CD14-positive monocyte (primary cell): Measurements from ENCODE around the gene NDUFAF8. TPM values are rescaled to one million over a fixed set of nuclear protein-coding genes. Genes with fewer than 3 reads are reported as not detected.
A peak's percentile ranks its signal among the peaks of the same experiment; 100 is the strongest.

Experiments
- DNase-seq, 3 donors: peaks; one replicate each; pipeline ENCODE4 v3.0.0-alpha.2; 2011 to 2022
- H2AFZ ChIP-seq: 2 replicates; pipeline ENCODE4 v1.6.0; 2012; ENCODE audit warnings: mild to moderate bottlenecking, low read depth, low read length, inconsistent platforms; ENCODE audit not compliant: insufficient read depth, poor library complexity, severe bottlenecking
- H3K27ac ChIP-seq, 2 donors: 1 replicate in 1 of 2; 2 replicates in 1 of 2; pipeline ENCODE4 v1.5.1; 2012 to 2013; ENCODE audit warnings: low read length in 2 of 2, control low read depth in 1 of 2, inconsistent platforms in 1 of 2, low read depth in 1 of 2, mild to moderate bottlenecking in 1 of 2
- H3K27me3 ChIP-seq, 2 donors: one replicate each; pipeline versions ENCODE4 v1.6.0 to v1.6.1; 2011 to 2013; ENCODE audit warnings: low read length in 2 of 2; ENCODE audit not compliant: control insufficient read depth in 2 of 2, insufficient read depth in 2 of 2
- H3K36me3 ChIP-seq, 2 donors: replicated peaks in 1 of 2; 1 replicate in 1 of 2; 2 replicates in 1 of 2; pipeline versions ENCODE4 v1.5.1 to v1.6.1; 2012 to 2013; ENCODE audit warnings: low read length in 2 of 2, control low read depth in 1 of 2, inconsistent platforms in 1 of 2, mild to moderate bottlenecking in 1 of 2; ENCODE audit not compliant: insufficient read depth in 2 of 2, control insufficient read depth in 1 of 2
- H3K4me1 ChIP-seq, 2 donors: 1 replicate in 1 of 2; 2 replicates in 1 of 2; pipeline versions ENCODE4 v1.5.1 to v1.6.1; 2012 to 2013; ENCODE audit warnings: low read length in 2 of 2, control low read depth in 1 of 2, inconsistent platforms in 1 of 2, mild to moderate bottlenecking in 1 of 2, moderate library complexity in 1 of 2; ENCODE audit not compliant: insufficient read depth in 2 of 2, control insufficient read depth in 1 of 2
- H3K4me2 ChIP-seq: replicated peaks from 2 replicates; pipeline ENCODE3; 2012; ENCODE audit warnings: low read length, moderate library complexity, mild to moderate bottlenecking; ENCODE audit not compliant: poor library complexity, severe bottlenecking; ENCODE audit errors: extremely low read depth
- H3K4me3 ChIP-seq, 3 experiments: fragments of 200-600 bp in 1 of 3; sonication (generic) in 1 of 3; replicated peaks in 1 of 3; 1 replicate in 2 of 3; 2 replicates in 1 of 3; pipeline ENCODE4 v1.5.1; 2011 to 2013; ENCODE audit warnings: low read length in 3 of 3, mild to moderate bottlenecking in 3 of 3, control low read depth in 2 of 3, low read depth in 2 of 3, inconsistent platforms in 1 of 3, moderate library complexity in 1 of 3
- H3K79me2 ChIP-seq: 2 replicates; pipeline ENCODE4 v1.6.0; 2012; ENCODE audit warnings: mild to moderate bottlenecking, control low read depth, inconsistent platforms, low read length, moderate library complexity; ENCODE audit not compliant: insufficient read depth
- H3K9ac ChIP-seq: 2 replicates; pipeline ENCODE4 v1.6.0; 2017; ENCODE audit warnings: low read length, mild to moderate bottlenecking; ENCODE audit not compliant: insufficient read depth, poor library complexity, severe bottlenecking
- H3K9me3 ChIP-seq, 2 donors: replicated peaks in 1 of 2; 1 replicate in 1 of 2; 2 replicates in 1 of 2; pipeline versions ENCODE4 v1.5.1 to v1.6.1; 2012 to 2013; ENCODE audit warnings: low read length in 2 of 2, control low read depth in 1 of 2; ENCODE audit not compliant: control insufficient read depth in 1 of 2, insufficient read depth in 1 of 2
- H4K20me1 ChIP-seq: 2 replicates; pipeline ENCODE4 v1.6.0; 2012; ENCODE audit warnings: mild to moderate bottlenecking, low read length, control low read depth, moderate library complexity; ENCODE audit not compliant: insufficient read depth
- H3K27ac Mint-ChIP-seq, 7 donors: one replicate each; pipeline ENCODE4 v1.8.0; 2020; ENCODE audit warnings: mild to moderate bottlenecking in 7 of 7, mixed read lengths in 7 of 7, moderate library complexity in 6 of 7, inconsistent platforms in 2 of 7
- H3K27me3 Mint-ChIP-seq, 3 donors: one replicate each; pipeline ENCODE4 v1.8.0; 2021 to 2022; ENCODE audit warnings: low read depth in 3 of 3, mild to moderate bottlenecking in 3 of 3, mixed read lengths in 3 of 3, moderate library complexity in 3 of 3, inconsistent platforms in 1 of 3
- H3K36me3 Mint-ChIP-seq, 2 donors: one replicate each; pipeline ENCODE4 v1.8.0; 2020; ENCODE audit warnings: mixed read lengths in 2 of 2, inconsistent platforms in 1 of 2, mild to moderate bottlenecking in 1 of 2
- H3K4me1 Mint-ChIP-seq: one replicate; pipeline ENCODE4 v1.8.0; 2020; ENCODE audit warnings: mild to moderate bottlenecking, mixed read lengths
- H3K4me3 Mint-ChIP-seq, 2 donors: one replicate each; pipeline ENCODE4 v1.8.0; 2020; ENCODE audit warnings: mild to moderate bottlenecking in 2 of 2, mixed read lengths in 2 of 2, moderate library complexity in 1 of 2
- H3K9me3 Mint-ChIP-seq, 7 donors: one replicate each; pipeline ENCODE4 v1.8.0; 2020 to 2022; ENCODE audit warnings: mixed read lengths in 7 of 7, mild to moderate bottlenecking in 6 of 7, moderate library complexity in 6 of 7, inconsistent platforms in 2 of 7
- WGBS: methylation state at CpG from one replicate; pipeline ENCODE4 v1.1.5; 2013; ENCODE audit warnings: missing lambda C conversion rate; ENCODE audit not compliant: insufficient coverage; 5-methylcytosine and 5-hydroxymethylcytosine counted together
- intact Hi-C, 2 donors: fragments of 100-400 bp; cut with micrococcal nuclease; formaldehyde crosslinking; loops; one replicate each; pipeline versions ENCODE4 v1.15.0 to v1.15.1; 2023
- polyA plus RNA-seq, 3 donors: library from polyadenylated mRNA; depleted of rRNA in 1 of 3; unstranded in 2 of 3; stranded (reverse) in 1 of 3; fragments of 300-500 nt in 2 of 3; fragments of >200 nt in 1 of 3; fragmentation: Illumina TruSeq in 2 of 3; gene quantifications; 1 replicate in 2 of 3; 2 replicates in 1 of 3; pipeline ENCODE4 v1.2.3, GENCODE V29; 2012 to 2021
- TF ChIP-seq, protein P1 (sequence below): fragments of 200-600 bp; IDR thresholded peaks from one replicate; pipeline ENCODE4 v1.8.0; 2022; ENCODE audit warnings: antibody characterized with exemption, mild to moderate bottlenecking

Gene NDUFAF8
- polyA plus RNA-seq, 3 donors = 27.0 to 61.3 (median 41.0) TPM

DNA sequence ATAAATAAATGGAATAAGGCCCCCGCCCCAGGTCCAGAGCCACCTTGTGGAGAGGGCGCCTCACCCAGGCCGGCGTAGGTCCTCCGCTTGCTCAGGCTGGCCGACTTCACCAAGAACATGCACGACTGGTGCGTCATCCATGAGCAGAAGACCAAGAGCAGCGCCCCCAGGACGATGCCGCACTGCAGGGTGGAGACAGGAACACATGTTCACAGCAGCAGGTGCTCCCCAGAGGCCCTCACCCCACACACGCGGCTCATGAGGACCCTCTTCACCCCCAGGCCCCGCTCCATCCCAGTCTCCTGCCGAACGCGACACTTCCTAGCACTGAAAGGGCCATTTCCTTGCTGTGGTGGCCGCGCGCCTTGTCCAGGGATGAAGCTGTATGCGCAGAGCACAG, 50.5 kb downstream of the NDUFAF8 start:
- Histone ChIP-seq H3K9me3 (no peaks in the 10 kb centered on the region), H3K4me3 (no peak overlapping the region), H3K27ac (peak overlapping the region; percentile 21 to 97), H2AFZ (no peak overlapping the region), H3K9ac (no peak overlapping the region), H3K36me3 (peaks cover 6 to 11% of the 10 kb centered on the region in 2 donors), H3K4me2 (no peak overlapping the region), H3K79me2 (peaks cover 87% of the 10 kb centered on the region), H4K20me1 (peaks cover 6% of the 10 kb centered on the region), H3K27me3 (no peaks in the 10 kb centered on the region), H3K4me1 (peaks cover 93 to 96% of the 10 kb centered on the region in 2 donors)
- Mint-ChIP-seq H3K36me3 (peaks cover 19 to 46% of the 10 kb centered on the region in 2 donors), H3K9me3 (no peaks in the 10 kb centered on the region), H3K27me3 (no peaks in the 10 kb centered on the region), H3K4me3 (no peak overlapping the region), H3K4me1 (peaks cover 85% of the 10 kb centered on the region), H3K27ac (peak overlapping the region in 4 of 7 donors; percentile 77 to 93 (median 82))
- DNase-seq = no peak
- intact Hi-C loops = loop anchor here (5.0 to 10.0 kb wide), 3 partner anchors 105 to 195 kb away; partner anchors contain the start of gene BAHCC1 (in 1 of the 2)
- WGBS = 98% methylated on average over 20 of the region's 21 CpGs
- TF ChIP-seq, protein P1, sequence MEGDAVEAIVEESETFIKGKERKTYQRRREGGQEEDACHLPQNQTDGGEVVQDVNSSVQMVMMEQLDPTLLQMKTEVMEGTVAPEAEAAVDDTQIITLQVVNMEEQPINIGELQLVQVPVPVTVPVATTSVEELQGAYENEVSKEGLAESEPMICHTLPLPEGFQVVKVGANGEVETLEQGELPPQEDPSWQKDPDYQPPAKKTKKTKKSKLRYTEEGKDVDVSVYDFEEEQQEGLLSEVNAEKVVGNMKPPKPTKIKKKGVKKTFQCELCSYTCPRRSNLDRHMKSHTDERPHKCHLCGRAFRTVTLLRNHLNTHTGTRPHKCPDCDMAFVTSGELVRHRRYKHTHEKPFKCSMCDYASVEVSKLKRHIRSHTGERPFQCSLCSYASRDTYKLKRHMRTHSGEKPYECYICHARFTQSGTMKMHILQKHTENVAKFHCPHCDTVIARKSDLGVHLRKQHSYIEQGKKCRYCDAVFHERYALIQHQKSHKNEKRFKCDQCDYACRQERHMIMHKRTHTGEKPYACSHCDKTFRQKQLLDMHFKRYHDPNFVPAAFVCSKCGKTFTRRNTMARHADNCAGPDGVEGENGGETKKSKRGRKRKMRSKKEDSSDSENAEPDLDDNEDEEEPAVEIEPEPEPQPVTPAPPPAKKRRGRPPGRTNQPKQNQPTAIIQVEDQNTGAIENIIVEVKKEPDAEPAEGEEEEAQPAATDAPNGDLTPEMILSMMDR = no peak

DNA sequence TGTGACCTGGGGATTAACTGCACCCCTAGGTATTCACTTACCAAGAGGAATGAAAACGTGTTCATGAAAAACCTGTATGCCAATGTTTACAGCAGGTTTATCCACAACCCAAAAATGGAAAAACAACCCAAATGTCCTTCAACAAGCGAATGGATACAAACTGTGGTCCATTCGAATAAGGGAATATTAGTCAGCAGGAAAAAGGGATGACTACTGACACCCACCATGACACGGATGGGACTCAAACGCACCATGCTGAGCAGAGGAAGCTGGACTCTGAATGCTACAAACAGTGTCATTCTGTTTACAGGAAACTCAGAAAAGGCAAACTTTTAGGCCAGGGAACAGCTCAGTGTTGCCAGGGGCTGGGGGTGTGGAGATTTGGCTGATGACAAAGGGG, 51.1 kb downstream of the NDUFAF8 start:
- peaks cover 90% of the 10 kb centered on the region for H3K79me2 ChIP-seq
- no peak overlapping the region for H3K9ac ChIP-seq
- no peak overlapping the region for H3K4me2 ChIP-seq
- Mint-ChIP-seq H3K27ac (peak overlapping the region in 5 of 7 donors; percentile 41 to 77 (median 68)), H3K4me1 (peaks cover 79% of the 10 kb centered on the region), H3K27me3 (no peaks in the 10 kb centered on the region), H3K4me3 (peak overlapping the region in 1 of 2 donors; percentile 31), H3K36me3 (peaks cover 19 to 46% of the 10 kb centered on the region in 2 donors), H3K9me3 (no peaks in the 10 kb centered on the region)
- H3K36me3 ChIP-seq = peaks cover 6 to 11% of the 10 kb centered on the region in 2 donors
- intact Hi-C loops = loop anchor here in 1 of 2 donors (5.0 kb wide), 1 partner anchor 192 kb away; no protein-coding TSS in a partner anchor
- H3K4me1 ChIP-seq = peaks cover 87 to 90% of the 10 kb centered on the region in 2 donors
- no peak overlapping the region for H2AFZ ChIP-seq
- WGBS = 80% methylated on average over 1 of the region's 5 CpGs
- no peak for DNase-seq
- H3K9me3 ChIP-seq = no peaks in the 10 kb centered on the region
- peak overlapping the region in 1 of 2 donors; percentile 21 for H3K27ac ChIP-seq
- H4K20me1 ChIP-seq = peaks cover 6% of the 10 kb centered on the region
- no peaks in the 10 kb centered on the region for H3K27me3 ChIP-seq
- H3K4me3 ChIP-seq = no peak overlapping the region
- TF ChIP-seq, protein P1 = no peak

Other genes starting within 250 kb of the NDUFAF8 start
- gene CHMP6, start 247.5 kb upstream of the NDUFAF8 start, polyA plus RNA-seq = 10 to 100 TPM; 20.3 to 44.8 (median 44.1) TPM
- 10 to 100 TPM in 2 of 3 donors, 1 to 10 TPM in 1; 8.6 to 17.0 (median 11.2) TPM for gene BAIAP2, start 204.2 kb upstream of the NDUFAF8 start, polyA plus RNA-seq
- gene PVALEF, start 73.8 kb upstream of the NDUFAF8 start, polyA plus RNA-seq = not detected
- gene AATK, start 73.1 kb upstream of the NDUFAF8 start, polyA plus RNA-seq = 10 to 100 TPM in 1 of 3 donors, 1 to 10 TPM in 1, under 1 TPM in 1; 0.93 to 15.3 (median 2.0) TPM
- 1 to 10 TPM in 2 of 3 donors, under 1 TPM in 1; 0.69 to 9.7 (median 1.0) TPM for gene CEP131, start 16.4 kb upstream of the NDUFAF8 start, polyA plus RNA-seq
- gene TEPSIN, start 263 bp upstream of the NDUFAF8 start, polyA plus RNA-seq = 100 to 1,000 TPM in 1 of 3 donors, 1 to 10 TPM in 2; 3.4 to 136 (median 4.5) TPM
- 10 to 100 TPM; 50.8 to 76.1 (median 68.4) TPM for gene SLC38A10, start 56.0 kb downstream of the NDUFAF8 start, polyA plus RNA-seq
- gene BAHCC1, start 156.1 kb downstream of the NDUFAF8 start, polyA plus RNA-seq = 1 to 10 TPM in 1 of 3 donors, under 1 TPM in 2; 0.11 to 8.8 (median 0.27) TPM